IPS-20b (cell line): ENCODE results near the gene CTDP1.

Experiments
- H3K27ac ChIP-seq: one replicate; pipeline ENCODE4 v1.5.1; 2013; ENCODE audit warnings: low read length
- H3K27me3 ChIP-seq: 2 replicates; pipeline ENCODE4 v1.6.1; 2013; ENCODE audit warnings: mild to moderate bottlenecking, low read length, inconsistent platforms; ENCODE audit not compliant: insufficient read depth
- H3K36me3 ChIP-seq: 2 replicates; pipeline ENCODE4 v1.6.1; 2013; ENCODE audit warnings: low read depth, mild to moderate bottlenecking, inconsistent platforms, low read length, moderate library complexity; ENCODE audit not compliant: insufficient read depth
- H3K4me1 ChIP-seq: 2 replicates; pipeline ENCODE4 v1.6.1; 2013; ENCODE audit warnings: mild to moderate bottlenecking, control low read depth, inconsistent platforms, low read length, moderate library complexity; ENCODE audit not compliant: insufficient read depth
- H3K4me3 ChIP-seq: 2 replicates; pipeline ENCODE4 v1.5.1; 2013; ENCODE audit warnings: mild to moderate bottlenecking, low read length, inconsistent platforms
- H3K9ac ChIP-seq: 2 replicates; pipeline ENCODE4 v1.6.1; 2013; ENCODE audit warnings: low read depth, mild to moderate bottlenecking, inconsistent platforms, low read length, moderate library complexity
- H3K9me3 ChIP-seq: 2 replicates; pipeline ENCODE4 v1.6.1; 2013; ENCODE audit warnings: mild to moderate bottlenecking, low read depth, low read length, inconsistent platforms; ENCODE audit not compliant: insufficient read depth

Gene CTDP1

DNA sequence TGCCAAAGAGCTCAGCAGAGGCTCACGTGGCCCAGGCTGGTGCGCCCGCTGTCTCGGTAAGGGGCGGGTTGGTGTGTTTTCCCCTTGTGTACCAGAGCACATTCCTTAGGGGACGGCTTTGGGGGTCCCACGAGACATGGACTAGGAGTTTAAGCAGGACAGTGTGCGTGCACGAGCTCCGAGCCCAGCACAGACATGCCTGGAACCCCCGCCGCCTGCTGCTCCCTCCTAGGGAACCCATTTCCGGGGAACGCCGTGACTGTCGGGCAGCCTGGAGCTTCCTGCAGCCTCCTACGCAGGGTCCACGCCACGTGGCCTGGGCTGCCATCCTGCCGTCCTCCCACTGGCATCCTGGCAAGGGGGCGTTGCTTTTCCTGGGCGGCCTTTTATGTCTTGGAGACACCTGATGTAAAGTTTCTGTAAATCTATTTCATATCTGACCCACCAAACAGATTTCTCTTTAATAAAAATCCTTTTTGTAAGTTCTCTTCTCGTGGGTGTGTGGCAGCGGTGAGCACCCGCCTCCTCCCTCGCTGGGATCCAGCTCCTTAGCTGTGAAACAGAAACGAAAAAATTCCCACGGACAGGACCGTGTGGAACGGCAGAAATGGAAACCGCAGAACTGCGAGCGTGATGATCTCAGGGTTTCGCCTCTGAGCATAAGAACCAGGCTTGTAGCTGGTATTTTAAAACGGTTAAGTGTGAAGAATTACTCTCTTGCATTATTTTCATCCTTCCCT lies 74.6 kb downstream of the CTDP1 start:
- H3K4me1 ChIP-seq, result no peaks in the 10 kb centered on the region
- no peak overlapping the region for H3K9ac ChIP-seq
- no peak overlapping the region for H3K4me3 ChIP-seq
- no peaks in the 10 kb centered on the region for H3K27me3 ChIP-seq
- no peaks in the 10 kb centered on the region; the same call in 1 of the 2 replicates for H3K9me3 ChIP-seq
- H3K36me3 ChIP-seq, result peaks cover 16% of the 10 kb centered on the region
- no peak overlapping the region for H3K27ac ChIP-seq

DNA sequence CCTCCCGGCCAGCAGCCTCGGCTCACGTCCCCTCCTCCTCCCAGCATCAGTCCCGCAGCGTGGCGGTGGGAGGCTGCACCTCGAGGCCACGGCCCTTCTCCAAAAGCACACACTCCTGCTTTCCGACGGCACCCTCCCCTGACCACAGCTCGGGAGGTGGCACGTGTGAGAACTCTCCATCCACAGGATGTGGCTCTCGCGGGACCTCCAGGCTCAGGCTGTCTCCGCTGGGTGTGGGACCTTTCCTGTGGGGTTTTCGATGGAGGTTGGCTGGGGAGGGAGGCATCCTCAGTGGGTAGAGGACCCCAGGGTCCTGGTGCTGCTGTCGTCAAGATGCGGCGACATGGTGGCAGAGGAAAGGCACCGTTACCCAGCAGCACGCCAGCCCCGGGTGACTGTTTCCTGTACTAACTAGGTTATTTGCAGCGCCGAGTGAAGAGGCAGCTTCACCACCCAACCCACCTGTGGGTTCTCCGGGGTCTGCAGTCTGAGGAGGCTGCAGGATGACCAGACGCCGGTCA lies 75.3 kb downstream of the CTDP1 start:
- no peak overlapping the region for H3K27ac ChIP-seq
- H3K4me1 ChIP-seq, result no peaks in the 10 kb centered on the region
- H3K9me3 ChIP-seq, result no peaks in the 10 kb centered on the region; the same call in 1 of the 2 replicates
- H3K9ac ChIP-seq, result no peak overlapping the region
- H3K27me3 ChIP-seq, result no peaks in the 10 kb centered on the region
- H3K4me3 ChIP-seq, result no peak overlapping the region
- peaks cover 16% of the 10 kb centered on the region for H3K36me3 ChIP-seq

DNA sequence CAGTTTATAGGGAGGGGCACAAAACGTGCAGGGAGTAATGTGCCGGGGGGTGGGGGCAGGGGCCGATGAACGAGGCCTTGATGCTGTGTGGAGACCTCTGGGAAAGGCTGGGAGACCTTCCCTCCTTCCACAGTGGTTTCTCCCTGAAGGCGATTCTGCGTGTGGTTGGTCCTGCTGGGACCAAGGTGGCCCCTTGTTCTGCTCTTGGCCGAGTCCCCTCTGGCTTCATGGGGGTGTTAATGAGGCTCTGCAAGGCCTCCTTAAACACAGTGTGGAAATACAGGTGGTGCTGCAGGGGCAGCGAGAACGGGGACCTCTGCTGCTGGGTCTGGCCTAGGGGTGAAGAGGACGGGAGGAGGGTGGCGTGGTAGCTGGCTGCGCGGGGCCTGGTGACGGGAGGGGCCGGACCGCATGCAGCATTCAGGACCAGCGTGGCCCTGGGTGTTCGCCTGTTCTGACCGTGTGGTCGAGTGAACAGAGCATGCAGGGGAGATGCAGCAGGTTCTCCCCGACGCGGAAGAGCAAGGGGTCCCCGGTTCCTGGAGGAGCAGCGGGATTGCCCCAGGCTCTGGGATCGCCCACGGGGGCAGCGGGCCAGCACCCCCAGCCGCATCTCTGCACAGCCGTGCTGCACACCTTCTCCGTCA lies 76.0 kb downstream of the CTDP1 start:
- Histone ChIP-seq H3K9me3 (no peaks in the 10 kb centered on the region; the same call in none of the 2 replicates), H3K36me3 (peaks cover 16% of the 10 kb centered on the region), H3K27ac (no peak overlapping the region), H3K4me1 (no peaks in the 10 kb centered on the region), H3K9ac (no peak overlapping the region), H3K4me3 (no peak overlapping the region), H3K27me3 (no peaks in the 10 kb centered on the region)

DNA sequence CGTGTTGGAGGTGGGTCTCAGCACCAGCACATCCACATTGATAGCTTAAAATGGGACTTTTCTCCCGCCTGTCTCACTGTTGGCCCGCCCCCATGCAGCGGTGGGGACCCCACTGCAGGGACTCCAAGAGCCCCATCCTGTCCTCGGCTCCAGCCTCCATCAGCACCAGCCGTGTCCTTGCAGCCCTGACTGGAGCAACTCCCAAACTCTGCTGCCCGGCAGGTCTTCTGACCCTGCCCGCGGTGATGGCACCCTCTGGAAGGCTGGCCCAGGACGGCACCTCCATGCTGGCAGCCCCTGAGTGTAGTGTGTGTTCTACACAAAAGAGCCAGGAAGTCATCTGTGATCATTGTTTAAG lies 76.5 kb downstream of the CTDP1 start:
- no peaks in the 10 kb centered on the region for H3K4me1 ChIP-seq

DNA sequence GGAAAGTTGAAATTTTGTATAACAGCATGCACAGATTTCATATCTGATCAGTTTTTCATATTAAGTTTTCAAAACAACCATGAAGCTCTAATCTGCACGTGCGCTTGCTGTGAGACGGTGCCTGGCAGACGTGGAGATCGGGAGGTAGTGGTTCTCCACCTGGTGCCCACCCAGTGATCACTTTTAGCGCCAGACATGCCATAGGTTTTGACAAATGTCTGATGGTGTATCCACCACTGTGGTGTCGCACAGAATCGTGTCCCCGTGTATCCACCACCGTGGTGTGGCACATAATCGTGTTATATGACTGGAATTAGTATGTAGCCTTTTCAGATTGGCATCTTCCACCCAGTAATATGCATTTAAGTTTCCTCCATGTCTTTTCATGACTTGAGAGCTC lies 77.2 kb downstream of the CTDP1 start:
- no peak overlapping the region for H3K4me3 ChIP-seq
- H3K27ac ChIP-seq, result no peak overlapping the region
- no peaks in the 10 kb centered on the region for H3K4me1 ChIP-seq
- no peak overlapping the region for H3K9ac ChIP-seq
- no peaks in the 10 kb centered on the region; the same call in none of the 2 replicates for H3K9me3 ChIP-seq
- H3K36me3 ChIP-seq, result peaks cover 16% of the 10 kb centered on the region
- no peaks in the 10 kb centered on the region for H3K27me3 ChIP-seq

More for the DNA sequence above, 76.5 kb downstream of the CTDP1 start:
- no peak overlapping the region for H3K9ac ChIP-seq
- peaks cover 16% of the 10 kb centered on the region for H3K36me3 ChIP-seq
- H3K27me3 ChIP-seq, result no peaks in the 10 kb centered on the region
- H3K27ac ChIP-seq, result no peak overlapping the region
- H3K9me3 ChIP-seq, result no peaks in the 10 kb centered on the region; the same call in none of the 2 replicates
- no peak overlapping the region for H3K4me3 ChIP-seq

DNA sequence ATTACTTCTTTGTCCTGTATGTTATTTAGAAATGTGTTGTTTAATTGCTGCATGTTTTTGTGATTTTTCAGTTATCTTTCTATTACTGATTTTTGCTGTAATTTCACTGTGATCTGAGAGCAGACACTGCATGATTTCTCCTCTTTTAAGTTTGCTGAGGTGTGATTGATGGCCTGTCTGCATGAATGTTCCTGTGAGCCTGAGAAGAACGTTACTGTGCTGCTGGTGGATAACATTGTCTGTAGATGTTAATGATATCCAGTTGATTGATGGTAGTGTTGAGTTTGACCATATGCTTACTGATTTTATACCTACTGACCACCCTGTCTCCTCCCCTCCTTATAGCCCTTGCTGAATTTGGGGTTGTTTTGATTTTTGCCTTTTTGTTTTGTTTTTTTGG lies 80.7 kb downstream of the CTDP1 start:
- H3K9ac ChIP-seq, result no peak overlapping the region
- no peak overlapping the region for H3K4me3 ChIP-seq
- H3K27ac ChIP-seq, result no peak overlapping the region
- no peaks in the 10 kb centered on the region; the same call in 1 of the 2 replicates for H3K9me3 ChIP-seq
- H3K27me3 ChIP-seq, result no peaks in the 10 kb centered on the region
- H3K36me3 ChIP-seq, result no peaks in the 10 kb centered on the region; the same call in 1 of the 2 replicates
- no peaks in the 10 kb centered on the region for H3K4me1 ChIP-seq

DNA sequence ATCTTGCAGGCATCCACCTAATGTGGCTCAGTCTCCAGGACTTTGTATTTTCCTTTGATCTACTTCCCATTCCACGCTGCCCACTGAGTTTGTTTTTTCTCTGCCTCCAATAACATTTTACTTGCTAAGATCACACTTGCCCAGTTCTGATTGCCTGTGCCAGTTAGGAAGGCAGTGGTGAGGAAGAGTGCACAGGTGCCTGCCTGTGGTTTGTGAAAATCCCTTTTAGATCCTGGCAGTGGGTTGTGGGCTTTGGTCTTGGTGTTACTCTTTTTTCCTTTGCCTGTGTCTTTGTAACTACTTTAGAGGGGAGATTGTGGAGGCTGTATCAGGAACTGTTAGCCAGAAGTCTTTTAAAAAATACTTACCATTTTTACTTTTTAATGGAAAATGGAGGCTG lies 81.3 kb downstream of the CTDP1 start:
- no peak overlapping the region for H3K9ac ChIP-seq
- no peaks in the 10 kb centered on the region for H3K4me1 ChIP-seq
- no peaks in the 10 kb centered on the region; the same call in 1 of the 2 replicates for H3K9me3 ChIP-seq
- no peak overlapping the region for H3K4me3 ChIP-seq
- no peaks in the 10 kb centered on the region for H3K27me3 ChIP-seq
- H3K27ac ChIP-seq, result no peak overlapping the region
- no peaks in the 10 kb centered on the region for H3K36me3 ChIP-seq

DNA sequence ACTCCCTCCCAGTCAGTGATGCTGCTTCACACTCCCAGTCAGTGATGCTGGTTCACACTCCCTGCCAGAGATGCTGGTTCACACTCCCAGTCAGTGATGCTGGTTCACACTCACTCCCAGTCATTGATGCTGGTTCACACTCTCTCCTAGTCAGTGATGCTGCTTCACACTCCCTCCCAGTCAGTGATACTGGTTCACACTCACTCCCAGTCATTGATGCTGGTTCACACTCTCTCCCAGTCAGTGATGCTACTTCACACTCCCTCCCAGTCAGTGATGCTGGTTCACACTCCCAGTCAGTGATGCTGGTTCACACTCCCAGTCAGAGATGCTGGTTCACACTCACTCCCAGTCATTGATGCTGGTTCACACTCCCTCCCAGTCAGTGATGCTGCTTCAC lies 83.8 kb downstream of the CTDP1 start:
- Histone ChIP-seq H3K27me3 (no peaks in the 10 kb centered on the region; the same call in 1 of the 2 replicates), H3K27ac (no peak overlapping the region), H3K36me3 (no peaks in the 10 kb centered on the region), H3K4me3 (no peak overlapping the region), H3K4me1 (no peaks in the 10 kb centered on the region), H3K9me3 (peaks cover 8% of the 10 kb centered on the region; the same call in 1 of the 2 replicates), H3K9ac (no peak overlapping the region)

DNA sequence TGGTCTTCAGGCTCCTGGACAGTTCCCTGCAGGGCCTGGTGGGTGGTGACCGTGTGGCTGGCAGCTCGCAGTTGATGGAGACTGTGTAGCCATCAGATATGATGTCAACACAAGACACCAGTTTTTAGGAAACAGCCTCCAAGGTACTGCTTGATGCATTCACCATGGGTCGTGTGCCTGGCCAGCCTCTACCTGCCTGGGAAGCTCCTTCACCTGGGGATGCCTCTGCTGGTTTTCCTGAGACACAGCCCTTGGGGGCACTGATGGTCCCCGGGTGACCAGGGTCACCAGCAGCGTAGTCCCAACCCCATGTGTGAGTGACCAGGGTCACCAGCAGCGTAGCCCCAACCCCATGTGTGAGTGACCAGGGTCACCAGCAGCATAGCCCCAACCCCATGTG lies 84.5 kb downstream of the CTDP1 start:
- H3K36me3 ChIP-seq, result no peaks in the 10 kb centered on the region
- H3K9ac ChIP-seq, result no peak overlapping the region
- H3K9me3 ChIP-seq, result peaks cover 8% of the 10 kb centered on the region; the same call in 1 of the 2 replicates
- H3K27me3 ChIP-seq, result no peaks in the 10 kb centered on the region; the same call in 1 of the 2 replicates
- H3K27ac ChIP-seq, result no peak overlapping the region
- H3K4me3 ChIP-seq, result no peak overlapping the region
- no peaks in the 10 kb centered on the region for H3K4me1 ChIP-seq

DNA sequence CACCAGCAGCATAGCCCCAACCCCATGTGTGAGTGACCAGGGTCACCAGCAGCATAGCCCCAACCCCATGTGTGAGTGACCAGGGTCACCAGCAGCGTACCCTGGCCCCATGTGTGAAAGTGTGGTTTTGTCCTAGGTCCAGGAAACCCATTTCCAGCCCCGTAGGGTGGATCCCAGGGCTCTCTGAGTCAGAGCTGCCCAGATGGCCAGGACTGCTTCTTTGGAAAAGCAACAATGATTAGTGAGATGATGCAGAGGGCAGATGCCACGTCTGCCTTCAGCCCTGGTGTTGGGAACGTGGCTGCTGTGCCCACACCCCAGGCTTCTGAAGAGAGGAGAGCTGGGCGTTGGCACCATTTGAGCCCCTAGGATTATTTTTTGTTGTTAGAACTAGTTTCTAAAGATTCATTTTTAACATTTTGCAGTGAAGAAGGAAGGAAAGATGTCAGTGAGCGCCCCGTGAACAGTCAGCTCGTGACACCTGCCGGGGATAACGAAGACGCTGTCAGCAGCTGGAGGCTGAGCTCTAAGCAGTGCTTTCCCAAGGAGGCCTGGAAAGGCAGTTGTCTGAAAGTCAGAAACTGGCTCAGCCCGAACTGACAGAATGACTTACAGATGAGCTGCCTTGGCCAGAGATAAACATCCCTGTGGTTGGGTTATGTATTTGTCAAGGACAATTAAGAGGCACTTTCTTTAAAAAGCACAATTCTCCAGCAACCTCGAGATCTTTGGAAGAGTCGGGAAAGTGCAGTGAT lies 86.1 kb downstream of the CTDP1 start:
- H3K4me3 ChIP-seq, result no peak overlapping the region
- H3K27me3 ChIP-seq, result no peaks in the 10 kb centered on the region; the same call in 1 of the 2 replicates
- no peak overlapping the region for H3K27ac ChIP-seq
- no peak overlapping the region for H3K9ac ChIP-seq
- no peaks in the 10 kb centered on the region for H3K4me1 ChIP-seq
- no peaks in the 10 kb centered on the region for H3K36me3 ChIP-seq
- peaks cover 8% of the 10 kb centered on the region; the same call in 1 of the 2 replicates for H3K9me3 ChIP-seq

DNA sequence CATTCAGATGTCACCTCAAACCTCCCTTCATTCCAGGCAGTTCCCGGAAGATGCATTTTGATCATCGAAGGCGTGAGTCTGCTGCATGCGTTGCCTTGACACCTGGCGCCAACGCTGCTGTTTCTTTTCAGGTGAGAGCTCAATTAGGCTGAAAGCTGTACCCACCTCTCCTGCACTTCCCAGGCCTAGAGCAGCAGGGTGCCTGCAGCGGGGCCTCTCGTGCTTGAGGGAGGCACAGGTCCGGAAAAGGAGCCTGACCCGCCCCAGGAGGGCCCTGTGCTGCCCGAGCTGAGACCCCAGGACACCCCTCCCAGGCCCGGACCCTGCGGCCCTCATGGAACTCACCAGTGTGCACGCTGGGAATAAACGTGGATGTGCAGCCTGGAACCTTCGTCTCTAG lies 86.7 kb downstream of the CTDP1 start:
- H3K9me3 ChIP-seq, result peaks cover 8% of the 10 kb centered on the region; the same call in 1 of the 2 replicates
- no peak overlapping the region for H3K9ac ChIP-seq
- H3K27ac ChIP-seq, result no peak overlapping the region
- no peaks in the 10 kb centered on the region for H3K4me1 ChIP-seq
- H3K36me3 ChIP-seq, result no peaks in the 10 kb centered on the region
- no peaks in the 10 kb centered on the region; the same call in 1 of the 2 replicates for H3K27me3 ChIP-seq
- H3K4me3 ChIP-seq, result no peak overlapping the region
